Measurements from ENCODE around the gene TSPAN32.

GRCh38 chr11:2261436-2262230, 40.2 kb upstream of the TSPAN32 start:
- TF ChIP-seq EZH2 (IDR thresholded peaks at IDR 0.05; ENCODE audit: low read length, missing control alignments), result no peak
- no peak for TF ChIP-seq CTCF (conservative IDR thresholded peaks at IDR 0.05 in 1 of 2, IDR thresholded peaks at IDR 0.05 in 1 of 2; ENCODE audit: low read depth in 1 of 2, low read length in 2 of 2)

Data from fibroblast of lung (primary cell).